ENCODE measurements around the gene CPVL.

DNA sequence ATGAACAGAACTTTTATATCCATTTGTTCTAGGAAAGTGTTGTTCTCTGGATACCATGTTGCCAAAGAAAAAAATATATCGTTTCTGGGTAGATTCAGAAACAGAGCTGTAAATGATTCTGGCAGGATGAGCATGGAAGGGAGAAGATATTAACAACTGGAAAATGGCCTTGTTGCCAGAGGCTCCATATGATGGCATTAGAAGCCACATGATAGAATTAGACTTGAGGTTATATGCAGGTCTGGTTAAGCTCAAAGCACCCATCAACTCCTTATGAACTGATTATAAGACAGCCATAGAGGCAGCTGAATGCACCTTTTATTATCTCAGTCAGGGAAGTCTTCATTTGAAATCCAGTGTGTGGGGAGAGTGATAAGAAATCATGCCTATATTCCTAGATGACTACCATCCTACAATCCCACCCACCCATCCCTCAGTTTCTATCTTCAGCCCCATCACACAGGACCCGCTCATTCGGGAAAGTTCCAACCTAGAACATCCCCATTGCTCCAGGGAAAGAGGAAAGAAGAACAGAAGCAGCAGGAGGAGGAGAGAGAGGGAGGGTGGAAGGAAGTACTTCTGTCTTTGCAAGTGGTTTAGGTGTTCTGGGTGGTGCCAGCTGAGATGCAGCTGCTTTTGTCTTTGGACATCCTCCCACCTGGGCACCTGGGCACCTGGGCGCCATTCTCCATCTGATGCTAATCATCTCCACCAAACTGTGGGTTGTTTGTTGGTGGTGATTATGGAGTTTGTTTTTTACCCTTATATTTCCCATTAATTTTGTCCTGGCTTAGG, 162.7 kb downstream of the CPVL start:
- TF ChIP-seq CTCF (IDR thresholded peaks at IDR 0.05; ENCODE audit: low read depth, low read length) (no peak), EZH2phosphoT487 (IDR thresholded peaks at IDR 0.05; ENCODE audit: low read depth) (no peak)

Data from OCI-LY3 (cell line).